Measurements from ENCODE around the gene OR10A4.
"Not testable (repeated sequence)": the region's sequence is repeated elsewhere in the genome, so short reads cannot be mapped to it uniquely, and the experiment has no call there.

OR10A4 gene

GRCh38 chr11:6845383-6845782 lies 31.0 kb upstream of the OR10A4 start, which contains the start of gene OR10A5:
Gene OR10A5, plus strand, starts transcription at chr11:6845683. Its CDS starts 0 bp downstream, at chr11:6845683.
- no peak for TF ChIP-seq EZH2 (optimal IDR thresholded peaks at IDR 0.05; ENCODE audit: low read depth, low read length)
- no peak for TF ChIP-seq EZH2phosphoT487 (IDR thresholded peaks at IDR 0.05; ENCODE audit: low read length)
- TF ChIP-seq CTCF (IDR thresholded peaks at IDR 0.05; ENCODE audit: low read length) = no peak
- no peak for DNase-seq
- H3K9me3 ChIP-seq (replicated peaks; ENCODE audit: insufficient read depth, low read length) = no peaks in the 10 kb centered on the region
- H3K27me3 ChIP-seq (replicated peaks; ENCODE audit: insufficient read depth, low read length) = no peaks in the 10 kb centered on the region
- H3K36me3 ChIP-seq (replicated peaks; ENCODE audit: insufficient read depth, low read length) = no peaks in the 10 kb centered on the region
- H3K4me2 ChIP-seq (ENCODE audit: low read depth, low read length) = no peak within 1 kb of the TSS
- H3K4me3 ChIP-seq (ENCODE audit: low read length) = no peak within 1 kb of the TSS
- H3K4me1 ChIP-seq (ENCODE audit: low read length) = no peaks in the 10 kb centered on the region
- no peaks in the 10 kb centered on the region for H4K20me1 ChIP-seq (ENCODE audit: insufficient read depth, low read length)
- no peak within 1 kb of the TSS for H3K27ac ChIP-seq (ENCODE audit: low read length)
- no peaks in the 10 kb centered on the region for H3F3A ChIP-seq (ENCODE audit: insufficient read depth, low read length)
- H2AFZ ChIP-seq (ENCODE audit: low read length) = no peak within 1 kb of the TSS
- no peak within 1 kb of the TSS for H3K9ac ChIP-seq (ENCODE audit: low read length)
- H3K9me2 ChIP-seq (replicated peaks; ENCODE audit: insufficient read depth, low read length) = no peaks in the 10 kb centered on the region; the same call in 1 of the 2 replicates
- H3K79me2 ChIP-seq (ENCODE audit: low read length) = no peaks in the 10 kb centered on the region

GRCh38 chr11:6850526-6850925 lies 25.9 kb upstream of the OR10A4 start:
- no peak for DNase-seq
- TF ChIP-seq EZH2phosphoT487 (IDR thresholded peaks at IDR 0.05; ENCODE audit: low read length) = no peak
- no peak for TF ChIP-seq CTCF (IDR thresholded peaks at IDR 0.05; ENCODE audit: low read length)
- no peak for TF ChIP-seq EZH2 (optimal IDR thresholded peaks at IDR 0.05; ENCODE audit: low read depth, low read length)
- Histone ChIP-seq H4K20me1 (ENCODE audit: insufficient read depth, low read length) (no peaks in the 10 kb centered on the region), H3K27me3 (replicated peaks; ENCODE audit: insufficient read depth, low read length) (no peaks in the 10 kb centered on the region), H3K9me3 (replicated peaks; ENCODE audit: insufficient read depth, low read length) (no peaks in the 10 kb centered on the region), H3F3A (ENCODE audit: insufficient read depth, low read length) (no peaks in the 10 kb centered on the region), H3K36me3 (replicated peaks; ENCODE audit: insufficient read depth, low read length) (no peaks in the 10 kb centered on the region), H3K4me3 (ENCODE audit: low read length) (no peak overlapping the region), H2AFZ (ENCODE audit: low read length) (no peak overlapping the region), H3K27ac (ENCODE audit: low read length) (no peak overlapping the region), H3K4me1 (ENCODE audit: low read length) (no peaks in the 10 kb centered on the region), H3K9ac (ENCODE audit: low read length) (no peak overlapping the region), H3K9me2 (replicated peaks; ENCODE audit: insufficient read depth, low read length) (no peaks in the 10 kb centered on the region), H3K4me2 (ENCODE audit: low read depth, low read length) (no peak overlapping the region), H3K79me2 (ENCODE audit: low read length) (no peaks in the 10 kb centered on the region)

GRCh38 chr11:6854801-6855200 lies 21.6 kb upstream of the OR10A4 start:
- not testable (repeated sequence) for H4K20me1 ChIP-seq (ENCODE audit: insufficient read depth, low read length); H3K79me2 ChIP-seq (ENCODE audit: low read length); H3K4me2 ChIP-seq (ENCODE audit: low read depth, low read length); H3K9me3 ChIP-seq (replicated peaks; ENCODE audit: insufficient read depth, low read length); H3K27me3 ChIP-seq (replicated peaks; ENCODE audit: insufficient read depth, low read length); H3K36me3 ChIP-seq (replicated peaks; ENCODE audit: insufficient read depth, low read length); H3F3A ChIP-seq (ENCODE audit: insufficient read depth, low read length); DNase-seq; H3K4me3 ChIP-seq (ENCODE audit: low read length); H3K27ac ChIP-seq (ENCODE audit: low read length); H3K9ac ChIP-seq (ENCODE audit: low read length); H3K9me2 ChIP-seq (replicated peaks; ENCODE audit: insufficient read depth, low read length); H2AFZ ChIP-seq (ENCODE audit: low read length)
- peaks cover 13% of the 10 kb centered on the region for H3K4me1 ChIP-seq (ENCODE audit: low read length)

DNA sequence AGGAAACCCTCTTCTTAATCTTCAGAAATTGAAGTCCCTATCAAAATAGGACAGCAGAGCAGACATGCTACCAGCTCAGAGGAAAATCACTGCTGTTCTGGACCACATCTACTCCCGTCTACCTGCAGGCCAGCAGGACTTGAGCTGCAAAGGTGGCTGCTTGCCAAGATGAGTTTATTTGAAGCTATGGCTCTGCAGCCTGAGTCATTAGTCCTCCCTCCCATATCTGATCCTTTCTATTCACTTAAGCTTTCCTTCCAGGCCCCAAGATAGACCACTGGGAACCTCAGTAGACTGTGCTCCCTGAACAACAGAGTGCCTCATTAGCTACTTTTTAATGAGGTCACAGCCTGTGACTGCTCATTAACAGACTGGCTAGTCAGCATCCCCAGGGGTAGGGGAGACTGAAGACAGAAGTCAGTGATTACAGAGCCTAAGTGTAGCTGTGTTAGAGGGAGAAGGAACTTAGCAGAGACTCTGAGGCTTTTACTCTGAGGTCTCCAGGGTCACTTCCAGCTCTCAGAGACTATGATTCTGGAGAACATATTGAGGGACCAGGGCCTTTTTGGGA lies 20.4 kb upstream of the OR10A4 start:
- Histone ChIP-seq H3K9me3 (replicated peaks; ENCODE audit: insufficient read depth, low read length) (no peaks in the 10 kb centered on the region), H3K4me3 (ENCODE audit: low read length) (no peak overlapping the region), H4K20me1 (ENCODE audit: insufficient read depth, low read length) (no peaks in the 10 kb centered on the region), H3K9ac (ENCODE audit: low read length) (no peak overlapping the region), H2AFZ (ENCODE audit: low read length) (no peak overlapping the region), H3K9me2 (replicated peaks; ENCODE audit: insufficient read depth, low read length) (no peaks in the 10 kb centered on the region), H3K79me2 (ENCODE audit: low read length) (no peaks in the 10 kb centered on the region), H3F3A (ENCODE audit: insufficient read depth, low read length) (0 out of 2 replicates have a peak, but pooled peaks cover 3% of the 10 kb centered on the region), H3K27ac (ENCODE audit: low read length) (no peak overlapping the region), H3K36me3 (replicated peaks; ENCODE audit: insufficient read depth, low read length) (no peaks in the 10 kb centered on the region), H3K27me3 (replicated peaks; ENCODE audit: insufficient read depth, low read length) (no peaks in the 10 kb centered on the region), H3K4me2 (ENCODE audit: low read depth, low read length) (no peak overlapping the region), H3K4me1 (ENCODE audit: low read length) (peaks cover 13% of the 10 kb centered on the region)
- TF ChIP-seq EZH2 (optimal IDR thresholded peaks at IDR 0.05; ENCODE audit: low read depth, low read length) (no peak), EZH2phosphoT487 (IDR thresholded peaks at IDR 0.05; ENCODE audit: low read length) (no peak), CTCF (IDR thresholded peaks at IDR 0.05; ENCODE audit: low read length) (no peak)
- no peak for DNase-seq
